Suprapubic skin (tissue), 4 donors: ENCODE data around the gene MYMK.

Experiments used
- EP300 ChIP-seq: sonication (generic); formaldehyde crosslinking; IDR thresholded peaks from one replicate; pipeline ENCODE4 v1.6.1; 2017; ENCODE audit warnings: antibody characterized with exemption
- POLR2A ChIP-seq, 2 donors: fragments of 450-650 bp; IDR thresholded peaks; one replicate each; pipeline ENCODE4 v1.6.1; 2017; ENCODE audit warnings: antibody characterized with exemption in 2 of 2, mild to moderate bottlenecking in 2 of 2, moderate library complexity in 2 of 2
- POLR2AphosphoS5 ChIP-seq, 3 donors: sonication (generic); formaldehyde crosslinking; IDR thresholded peaks; one replicate each; pipeline ENCODE4 v1.6.1; 2017; ENCODE audit warnings: antibody characterized with exemption in 3 of 3
- TF ChIP-seq, protein P1 (sequence below), 2 donors: fragments of 200-600 bp in 1 of 2; fragments of 450-650 bp in 1 of 2; sonication (generic) in 1 of 2; IDR thresholded peaks; one replicate each; pipeline ENCODE4 v1.5.1; 2016 to 2019; ENCODE audit warnings: antibody characterized with exemption in 2 of 2, mild to moderate bottlenecking in 1 of 2, moderate library complexity in 1 of 2

DNA sequence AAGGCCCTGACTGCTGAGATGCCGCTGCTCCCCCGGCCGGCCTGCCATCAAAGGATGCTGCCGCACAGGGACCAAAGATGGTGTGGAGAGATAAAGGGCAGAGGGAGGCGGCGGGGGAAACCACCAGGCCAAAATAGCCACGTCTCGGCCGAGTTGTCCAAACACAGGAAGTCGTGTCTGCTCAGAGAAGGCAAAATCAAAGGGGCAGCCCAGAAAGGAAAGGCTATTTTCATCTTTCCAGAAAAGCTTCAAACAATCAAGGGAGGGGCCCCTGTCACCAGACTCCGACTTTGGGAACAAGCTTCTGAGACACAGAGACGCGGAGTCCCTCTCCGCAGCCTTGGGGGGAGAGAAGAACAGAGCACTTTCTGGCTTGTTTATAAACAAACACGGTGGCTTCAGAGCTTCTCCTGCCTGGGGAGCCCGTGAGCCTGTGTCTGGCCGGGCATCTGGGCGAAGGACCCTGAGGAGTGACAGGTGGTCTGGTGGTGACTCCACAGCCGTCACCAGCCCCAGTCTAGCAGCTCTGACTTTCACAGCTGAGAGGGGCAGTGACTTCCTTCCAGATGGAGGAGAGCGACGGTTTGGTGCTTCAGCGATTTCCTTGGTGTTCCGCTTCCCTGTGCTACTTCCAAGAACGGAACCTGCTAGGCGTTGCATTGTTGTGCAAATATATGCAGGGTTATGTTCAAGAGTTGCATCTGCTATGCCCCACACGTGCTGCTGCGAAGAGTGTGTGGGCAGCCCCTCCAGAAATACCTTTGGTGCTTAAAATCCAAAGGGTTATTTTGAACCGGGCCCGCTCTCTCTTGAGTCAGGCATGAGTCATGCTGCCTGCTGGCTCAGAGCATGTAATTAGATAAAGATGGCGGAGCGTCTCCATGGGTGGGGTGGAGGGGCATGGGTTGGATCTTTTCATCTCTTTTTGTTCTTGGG, 33.7 kb upstream of the MYMK start:
- no peak for TF ChIP-seq POLR2A (IDR thresholded peaks at IDR 0.05)
- TF ChIP-seq, protein P1, sequence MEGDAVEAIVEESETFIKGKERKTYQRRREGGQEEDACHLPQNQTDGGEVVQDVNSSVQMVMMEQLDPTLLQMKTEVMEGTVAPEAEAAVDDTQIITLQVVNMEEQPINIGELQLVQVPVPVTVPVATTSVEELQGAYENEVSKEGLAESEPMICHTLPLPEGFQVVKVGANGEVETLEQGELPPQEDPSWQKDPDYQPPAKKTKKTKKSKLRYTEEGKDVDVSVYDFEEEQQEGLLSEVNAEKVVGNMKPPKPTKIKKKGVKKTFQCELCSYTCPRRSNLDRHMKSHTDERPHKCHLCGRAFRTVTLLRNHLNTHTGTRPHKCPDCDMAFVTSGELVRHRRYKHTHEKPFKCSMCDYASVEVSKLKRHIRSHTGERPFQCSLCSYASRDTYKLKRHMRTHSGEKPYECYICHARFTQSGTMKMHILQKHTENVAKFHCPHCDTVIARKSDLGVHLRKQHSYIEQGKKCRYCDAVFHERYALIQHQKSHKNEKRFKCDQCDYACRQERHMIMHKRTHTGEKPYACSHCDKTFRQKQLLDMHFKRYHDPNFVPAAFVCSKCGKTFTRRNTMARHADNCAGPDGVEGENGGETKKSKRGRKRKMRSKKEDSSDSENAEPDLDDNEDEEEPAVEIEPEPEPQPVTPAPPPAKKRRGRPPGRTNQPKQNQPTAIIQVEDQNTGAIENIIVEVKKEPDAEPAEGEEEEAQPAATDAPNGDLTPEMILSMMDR (IDR thresholded peaks at IDR 0.05): no peak
- TF ChIP-seq EP300: no peak
- TF ChIP-seq POLR2AphosphoS5 (IDR thresholded peaks at IDR 0.05): no peak
